AG20443 (cell line): ENCODE measurements around the gene NHEJ1.
A peak's percentile ranks its signal among the peaks of the same experiment; 100 is the strongest.

Experiments
- DNase-seq: peaks from one replicate; pipeline ENCODE4 v3.0.0; 2012; ENCODE audit warnings: low spot score, mixed read lengths

Gene NHEJ1

GRCh38 chr2:219029829-219030165 is 130.8 kb downstream of the NHEJ1 start:
- DNase-seq = peak; percentile 92

GRCh38 chr2:219028996-219029828 is 131.4 kb downstream of the NHEJ1 start:
- DNase-seq = no peak

GRCh38 chr2:219028141-219028540 is 132.5 kb downstream of the NHEJ1 start:
- DNase-seq = no peak

- DNase-seq = no peak
These were observed 133.0 kb downstream of the NHEJ1 start for GRCh38 chr2:219027511-219028055.

- no peak for DNase-seq
These were observed 133.7 kb downstream of the NHEJ1 start for GRCh38 chr2:219026946-219027345.

- peak; percentile 53 for DNase-seq
These were observed 134.7 kb downstream of the NHEJ1 start for GRCh38 chr2:219025637-219026585.
